Nephron progenitor cell (in vitro differentiated cells): ENCODE data around the gene TMEM185A.
"Not testable (repeated sequence)": the region's sequence is repeated elsewhere in the genome, so short reads cannot be mapped to it uniquely, and the experiment has no call there.

Experiments used
- DNase-seq: peaks from one replicate; pipeline ENCODE4 v3.0.0; 2021
- H3K27ac Mint-ChIP-seq: 2 replicates; pipeline ENCODE4 v1.8.0; 2021; ENCODE audit warnings: mild to moderate bottlenecking, moderate library complexity, mixed read lengths
- H3K27me3 Mint-ChIP-seq: 2 replicates; pipeline ENCODE4 v1.8.0; 2021; ENCODE audit warnings: mild to moderate bottlenecking, low read depth, mixed read lengths; ENCODE audit not compliant: poor library complexity
- H3K36me3 Mint-ChIP-seq: 2 replicates; pipeline ENCODE4 v1.8.0; 2021; ENCODE audit warnings: low read depth, mixed read lengths
- H3K4me1 Mint-ChIP-seq: 2 replicates; pipeline ENCODE4 v1.8.0; 2021; ENCODE audit warnings: mixed read lengths
- H3K4me3 Mint-ChIP-seq: 2 replicates; pipeline ENCODE4 v1.8.0; 2021; ENCODE audit warnings: mild to moderate bottlenecking, moderate library complexity, mixed read lengths
- H3K9me3 Mint-ChIP-seq: 2 replicates; pipeline ENCODE4 v1.8.0; 2021; ENCODE audit warnings: mild to moderate bottlenecking, moderate library complexity, mixed read lengths

TMEM185A gene

DNA sequence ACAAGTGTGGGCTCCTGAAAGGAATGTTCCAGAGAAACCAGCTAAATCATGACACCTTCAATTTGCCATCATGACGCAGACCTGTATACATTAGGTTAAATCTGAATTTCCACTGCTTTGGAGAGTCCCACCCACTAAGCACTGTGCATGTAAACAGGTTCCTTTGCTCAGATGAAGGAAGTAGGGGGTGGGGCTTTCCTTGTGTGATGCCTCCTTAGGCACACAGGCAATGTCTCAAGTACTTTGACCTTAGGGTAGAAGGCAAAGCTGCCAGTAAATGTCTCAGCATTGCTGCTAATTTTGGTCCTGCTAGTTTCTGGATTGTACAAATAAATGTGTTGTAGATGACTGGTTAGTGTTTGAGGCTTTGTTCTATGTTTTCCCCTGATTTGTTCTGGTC, 84.6 kb downstream of the TMEM185A start:
- not testable (repeated sequence) for H3K9me3 Mint-ChIP-seq, H3K27ac Mint-ChIP-seq, H3K36me3 Mint-ChIP-seq, DNase-seq, H3K4me1 Mint-ChIP-seq, H3K27me3 Mint-ChIP-seq, H3K4me3 Mint-ChIP-seq
